Fibroblast of lung (primary cell): Measurements from ENCODE around the gene TSGA10IP. TPM values are rescaled to one million over a fixed set of nuclear protein-coding genes. Genes with fewer than 3 reads are reported as not detected.

ENCODE experiments used
- DNase-seq, 2 donors: peaks; one replicate each; pipeline versions ENCODE4 v3.0.0 to v3.0.0-alpha.2; 2010; ENCODE audit warnings: low read depth in 2 of 2
- H2AFZ ChIP-seq: 2 replicates; pipeline ENCODE4 v1.5.1; 2012; ENCODE audit warnings: low read length, control low read depth, inconsistent platforms
- H3K27ac ChIP-seq: 2 replicates; pipeline ENCODE4 v1.5.1; 2011; ENCODE audit warnings: low read length, control low read depth; ENCODE audit not compliant: insufficient read depth
- H3K27me3 ChIP-seq: 2 replicates; pipeline ENCODE4 v1.5.1; 2011; ENCODE audit warnings: mild to moderate bottlenecking, low read length; ENCODE audit not compliant: control insufficient read depth, insufficient read depth
- H3K36me3 ChIP-seq: 2 replicates; pipeline ENCODE4 v1.5.1; 2011; ENCODE audit warnings: low read length; ENCODE audit not compliant: control insufficient read depth, insufficient read depth
- H3K4me1 ChIP-seq: 2 replicates; pipeline ENCODE4 v1.5.1; 2011; ENCODE audit warnings: low read length; ENCODE audit not compliant: control insufficient read depth, insufficient read depth; ENCODE audit errors: extremely low read depth
- H3K4me2 ChIP-seq: 2 replicates; pipeline ENCODE4 v1.5.1; 2011; ENCODE audit warnings: low read length, control low read depth; ENCODE audit not compliant: insufficient read depth; ENCODE audit errors: extremely low read depth
- H3K4me3 ChIP-seq, 4 experiments: fragments of 200-600 bp in 1 of 4; sonication (generic) in 1 of 4; replicated peaks in 1 of 4; 2 replicates each; pipeline ENCODE4 v1.5.1; 2011 to 2016; ENCODE audit warnings: low read length in 4 of 4, low read depth in 3 of 4, mild to moderate bottlenecking in 3 of 4, control low read depth in 2 of 4, inconsistent platforms in 1 of 4, mixed read lengths in 1 of 4; ENCODE audit not compliant: insufficient read depth in 1 of 4; ENCODE audit errors: control extremely low read depth in 1 of 4
- H3K79me2 ChIP-seq: 2 replicates; pipeline ENCODE4 v1.5.1; 2012; ENCODE audit warnings: mild to moderate bottlenecking, low read length, inconsistent platforms; ENCODE audit not compliant: control insufficient read depth, insufficient read depth
- H3K9ac ChIP-seq: 2 replicates; pipeline ENCODE4 v1.5.1; 2011; ENCODE audit warnings: mild to moderate bottlenecking, low read length, control low read depth; ENCODE audit not compliant: insufficient read depth
- H3K9me3 ChIP-seq: 2 replicates; pipeline ENCODE4 v1.5.1; 2012; ENCODE audit warnings: low read depth, low read length; ENCODE audit not compliant: control insufficient read depth, insufficient read depth
- H4K20me1 ChIP-seq: 2 replicates; pipeline ENCODE4 v1.5.1; 2011; ENCODE audit warnings: low read length; ENCODE audit not compliant: control insufficient read depth, insufficient read depth; ENCODE audit errors: extremely low read depth
- CTCF ChIP-seq, 2 donors: IDR thresholded peaks in 1 of 2; conservative IDR thresholded peaks in 1 of 2; 1 replicate in 1 of 2; 2 replicates in 1 of 2; pipeline ENCODE4 v1.5.1; 2011 to 2012; ENCODE audit warnings: low read length in 2 of 2, control low read depth in 1 of 2, inconsistent platforms in 1 of 2, low read depth in 1 of 2, mild to moderate bottlenecking in 1 of 2
- EZH2 ChIP-seq: IDR thresholded peaks from 2 replicates; pipeline ENCODE4 v1.5.1; 2012; ENCODE audit warnings: low read length, control low read depth, mild to moderate bottlenecking; ENCODE audit errors: missing control alignments
- polyA plus RNA-seq, 2 donors: library from polyadenylated mRNA; depleted of rRNA in 1 of 2; stranded (reverse) in 1 of 2; unstranded in 1 of 2; fragments of >200 nt; gene quantifications; 2 replicates each; pipeline ENCODE4 v1.2.1, GENCODE V29; 2011 to 2012; ENCODE audit warnings: missing spikeins in 1 of 2
- total RNA-seq: library from RNA; depleted of rRNA; stranded (reverse); fragments of >200 nt; gene quantifications from 2 replicates; pipeline ENCODE4 v1.2.1, GENCODE V29; 2014

Gene TSGA10IP
- total and polyA plus RNA-seq, 2 donors (not counting 1 experiment from before 2014, with no cell fraction given) = 0.17 TPM; not detected in 1

GRCh38 chr11:65997286-65997685 lies 52.0 kb downstream of the TSGA10IP start:
- H3K27me3 ChIP-seq = no peaks in the 10 kb centered on the region
- no peak for TF ChIP-seq CTCF (conservative IDR thresholded peaks at IDR 0.05 in 1 of 2, IDR thresholded peaks at IDR 0.05 in 1 of 2; ENCODE audit: low read depth in 1 of 2, low read length in 2 of 2)
- TF ChIP-seq EZH2 = no peak
- H3K4me3 ChIP-seq = no peak overlapping the region
- DNase-seq = no peak
- H4K20me1 ChIP-seq = no peaks in the 10 kb centered on the region
- H3K4me1 ChIP-seq = no peaks in the 10 kb centered on the region
- no peak overlapping the region for H2AFZ ChIP-seq
- H3K4me2 ChIP-seq = no peak overlapping the region
- H3K9ac ChIP-seq = no peak overlapping the region
- H3K27ac ChIP-seq = no peak overlapping the region
- H3K36me3 ChIP-seq = peaks cover 9% of the 10 kb centered on the region
- no peaks in the 10 kb centered on the region for H3K9me3 ChIP-seq
- H3K79me2 ChIP-seq = peaks cover 23% of the 10 kb centered on the region

GRCh38 chr11:66001942-66002647 lies 56.8 kb downstream of the TSGA10IP start, which contains the start of the genes BANF1 and EIF1AD:
TSS of gene BANF1 (plus strand) at chr11:66002503. CDS start at chr11:66003251, 748 bp downstream.
TSS of gene EIF1AD (minus strand) at chr11:66002157. CDS start at chr11:66000389, 1,768 bp downstream.
- Histone ChIP-seq H3K79me2 (peaks cover 38% of the 10 kb centered on the region), H3K9me3 (no peaks in the 10 kb centered on the region), H2AFZ (peak within 1 kb of the TSS; percentile 88), H3K27me3 (no peaks in the 10 kb centered on the region), H4K20me1 (no peaks in the 10 kb centered on the region), H3K36me3 (peaks cover 17% of the 10 kb centered on the region), H3K9ac (peak within 1 kb of the TSS; percentile 73), H3K27ac (peak within 1 kb of the TSS; percentile 94), H3K4me2 (peak within 1 kb of the TSS; percentile 89), H3K4me3 (peak within 1 kb of the TSS; percentile 64 to 100 (median 89)), H3K4me1 (peaks cover 2% of the 10 kb centered on the region)
- DNase-seq = peak; percentile 99
- TF ChIP-seq CTCF (conservative IDR thresholded peaks at IDR 0.05 in 1 of 2, IDR thresholded peaks at IDR 0.05 in 1 of 2; ENCODE audit: low read depth in 1 of 2, low read length in 2 of 2) = no peak
- no peak for TF ChIP-seq EZH2

- H3K9me3 ChIP-seq = no peaks in the 10 kb centered on the region
- H3K9ac ChIP-seq = peak overlapping the region; percentile 73
- H3K27me3 ChIP-seq = no peaks in the 10 kb centered on the region
- H2AFZ ChIP-seq = peak overlapping the region; percentile 84
- H3K79me2 ChIP-seq = peaks cover 38% of the 10 kb centered on the region
- peak; percentile 13 to 25 for TF ChIP-seq CTCF (conservative IDR thresholded peaks at IDR 0.05 in 1 of 2, IDR thresholded peaks at IDR 0.05 in 1 of 2; ENCODE audit: low read depth in 1 of 2, low read length in 2 of 2)
- no peak for TF ChIP-seq EZH2
- H3K27ac ChIP-seq = peak overlapping the region; percentile 94
- peaks cover 2% of the 10 kb centered on the region for H3K4me1 ChIP-seq
- DNase-seq = peak; percentile 37 to 51
- H4K20me1 ChIP-seq = no peaks in the 10 kb centered on the region
- peak overlapping the region; percentile 86 for H3K4me2 ChIP-seq
- H3K4me3 ChIP-seq = peak overlapping the region; percentile 64 to 100 (median 89)
- peaks cover 17% of the 10 kb centered on the region for H3K36me3 ChIP-seq
Observed at GRCh38 chr11:66002648-66003225, 57.5 kb downstream of the TSGA10IP start.
